OCI-LY3 (cell line): ENCODE measurements around the gene MAD1L1.

ENCODE experiments used
- H2AFZ ChIP-seq: fragments of 200-600, 300-600 bp; shearing (Covaris generic); 2 replicates; pipeline ENCODE4 v1.6.0; 2014; ENCODE audit warnings: antibody characterized with exemption, low read depth, low read length
- H3K27ac ChIP-seq: fragments of 200-600, 300-600 bp; sonication (generic); 2 replicates; pipeline ENCODE4 v1.5.1; 2014; ENCODE audit warnings: mild to moderate bottlenecking, low read length, moderate library complexity, mixed read lengths
- H3K27me3 ChIP-seq: fragments of 200-600, 300-600 bp; sonication (generic); 2 replicates; pipeline ENCODE4 v1.6.1; 2014; ENCODE audit warnings: low read depth, low read length, mixed read lengths
- H3K36me3 ChIP-seq: fragments of 200-600, 300-600 bp; sonication (generic); replicated peaks from 2 replicates; pipeline ENCODE3; 2014; ENCODE audit warnings: low read depth, low read length, mixed read lengths
- H3K4me1 ChIP-seq: fragments of 300-600, 200-600 bp; sonication (generic); 2 replicates; pipeline ENCODE4 v1.6.1; 2014; ENCODE audit warnings: low read length, mixed read lengths
- H3K4me2 ChIP-seq: fragments of 200-600, 300-600 bp; sonication (generic); 2 replicates; pipeline ENCODE4 v1.6.1; 2014; ENCODE audit warnings: low read length, mixed read lengths
- H3K4me3 ChIP-seq: fragments of 300-600, 200-600 bp; sonication (generic); 2 replicates; pipeline ENCODE4 v1.5.1; 2014; ENCODE audit warnings: antibody characterized with exemption, mild to moderate bottlenecking, low read length, moderate library complexity
- H3K79me2 ChIP-seq: fragments of 300-600, 200-600 bp; shearing (Covaris generic); 2 replicates; pipeline ENCODE4 v1.6.1; 2014; ENCODE audit warnings: mild to moderate bottlenecking, low read length, mixed read lengths
- H3K9ac ChIP-seq: fragments of 300-600, 200-600 bp; shearing (Covaris generic); 2 replicates; pipeline ENCODE4 v1.6.0; 2014; ENCODE audit warnings: mild to moderate bottlenecking, low read length, moderate library complexity
- H3K9me3 ChIP-seq: fragments of 200-600, 300-600 bp; shearing (Covaris generic); 2 replicates; pipeline ENCODE4 v1.6.1; 2014; ENCODE audit warnings: low read length, mixed read lengths; ENCODE audit not compliant: insufficient read depth
- H4K20me1 ChIP-seq: fragments of 200-600, 300-600 bp; sonication (generic); 2 replicates; pipeline ENCODE4 v1.6.1; 2016; ENCODE audit warnings: low read length, mixed read lengths; ENCODE audit not compliant: insufficient read depth
- CTCF ChIP-seq: fragments of 200-600, 300-600 bp; sonication (generic); IDR thresholded peaks from 2 replicates; pipeline ENCODE4 v1.5.1; 2014; ENCODE audit warnings: antibody characterized with exemption, low read length, low read depth
- EZH2phosphoT487 ChIP-seq: fragments of 200-600 bp; shearing (Covaris generic); IDR thresholded peaks from 2 replicates; pipeline ENCODE4 v1.6.1; 2018; ENCODE audit warnings: antibody characterized with exemption, mixed run types, low read depth

MAD1L1 gene

GRCh38 chr7:2217716-2218443, 14.9 kb downstream of the MAD1L1 start:
- Histone ChIP-seq H3K36me3 (no peaks in the 10 kb centered on the region), H3K4me3 (no peak overlapping the region), H3K27me3 (no peaks in the 10 kb centered on the region), H3K9me3 (no peaks in the 10 kb centered on the region), H3K4me1 (no peaks in the 10 kb centered on the region), H4K20me1 (no peaks in the 10 kb centered on the region), H3K27ac (no peak overlapping the region), H3K79me2 (no peaks in the 10 kb centered on the region; the same call in 1 of the 2 replicates), H3K4me2 (no peak overlapping the region), H3K9ac (no peak overlapping the region), H2AFZ (no peak overlapping the region)
- TF ChIP-seq CTCF (no peak), EZH2phosphoT487 (no peak)

DNA sequence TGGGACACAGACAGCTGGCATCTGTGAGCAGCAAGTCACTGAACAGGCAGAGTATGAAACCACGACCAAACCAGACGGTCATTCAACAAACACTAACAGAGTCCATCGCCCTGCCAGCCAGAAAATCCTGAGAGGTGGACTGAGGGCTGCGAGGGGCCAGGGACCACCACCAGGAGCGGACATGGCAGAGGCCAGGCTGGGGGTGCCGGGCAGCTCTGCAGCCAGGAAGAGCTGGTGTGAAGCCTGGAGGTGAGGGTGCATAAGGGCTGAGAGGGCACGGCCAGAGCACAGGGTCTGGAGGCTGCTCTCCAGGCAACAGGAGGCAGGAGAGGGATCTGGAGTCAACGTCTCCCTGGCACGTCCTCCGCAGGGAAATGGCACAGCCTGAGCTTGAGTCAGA, 15.5 kb downstream of the MAD1L1 start:
- Histone ChIP-seq H4K20me1 (no peaks in the 10 kb centered on the region), H3K9ac (no peak overlapping the region), H3K4me1 (no peaks in the 10 kb centered on the region), H3K9me3 (no peaks in the 10 kb centered on the region), H3K4me3 (no peak overlapping the region), H3K27ac (no peak overlapping the region), H2AFZ (no peak overlapping the region), H3K4me2 (no peak overlapping the region), H3K27me3 (no peaks in the 10 kb centered on the region), H3K36me3 (no peaks in the 10 kb centered on the region), H3K79me2 (no peaks in the 10 kb centered on the region; the same call in 1 of the 2 replicates)
- TF ChIP-seq CTCF, result no peak
- TF ChIP-seq EZH2phosphoT487, result no peak

GRCh38 chr7:2215851-2216250, 16.9 kb downstream of the MAD1L1 start:
- no peak overlapping the region for H3K4me3 ChIP-seq
- H3K9ac ChIP-seq, result no peak overlapping the region
- no peaks in the 10 kb centered on the region for H4K20me1 ChIP-seq
- H3K9me3 ChIP-seq, result no peaks in the 10 kb centered on the region
- H3K36me3 ChIP-seq, result no peaks in the 10 kb centered on the region
- H3K79me2 ChIP-seq, result no peaks in the 10 kb centered on the region; the same call in 1 of the 2 replicates
- H3K27me3 ChIP-seq, result no peaks in the 10 kb centered on the region
- no peak overlapping the region for H3K4me2 ChIP-seq
- H2AFZ ChIP-seq, result no peak overlapping the region
- TF ChIP-seq CTCF, result no peak
- no peak for TF ChIP-seq EZH2phosphoT487
- H3K4me1 ChIP-seq, result no peaks in the 10 kb centered on the region
- no peak overlapping the region for H3K27ac ChIP-seq

GRCh38 chr7:2214636-2215035, 18.1 kb downstream of the MAD1L1 start:
- H3K27me3 ChIP-seq, result no peaks in the 10 kb centered on the region
- no peaks in the 10 kb centered on the region for H3K9me3 ChIP-seq
- H3K27ac ChIP-seq, result no peak overlapping the region
- H3K4me2 ChIP-seq, result no peak overlapping the region
- no peak overlapping the region for H2AFZ ChIP-seq
- no peak overlapping the region for H3K4me3 ChIP-seq
- H3K9ac ChIP-seq, result no peak overlapping the region
- H3K4me1 ChIP-seq, result no peaks in the 10 kb centered on the region
- no peaks in the 10 kb centered on the region for H4K20me1 ChIP-seq
- no peaks in the 10 kb centered on the region for H3K36me3 ChIP-seq
- no peaks in the 10 kb centered on the region for H3K79me2 ChIP-seq
- no peak for TF ChIP-seq EZH2phosphoT487
- no peak for TF ChIP-seq CTCF
